Measurements from ENCODE around the gene ATG101.

DNA sequence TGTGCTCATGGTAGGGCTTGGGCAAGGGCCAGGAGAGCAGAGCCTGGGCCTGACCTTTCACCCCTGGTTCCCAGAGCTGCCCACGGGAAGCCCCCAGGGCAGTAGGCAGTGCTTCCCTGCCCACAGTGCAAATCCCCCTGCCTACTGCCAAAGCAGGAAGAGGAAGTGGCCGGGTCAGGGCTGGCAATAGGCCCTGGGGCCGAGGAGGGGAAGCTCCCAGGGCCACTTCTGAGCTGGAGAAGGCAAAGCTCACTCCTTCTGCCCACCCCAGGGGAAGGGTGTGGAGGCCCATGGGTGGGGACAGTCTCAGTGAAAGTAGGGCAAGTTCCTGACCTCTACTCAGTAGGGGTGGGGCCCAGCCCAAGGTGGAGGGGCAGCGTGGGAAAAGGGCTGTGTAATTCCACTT lies 24.0 kb upstream of the ATG101 start:
- TF ChIP-seq GATA2 (IDR thresholded peaks at IDR 0.05; ENCODE audit: low read depth, low read length) = no peak
- TF ChIP-seq GATA3 (IDR thresholded peaks at IDR 0.05; ENCODE audit: low read depth, low read length) = no peak
